T1000 (cell line): ENCODE results near the gene PPFIBP2.
"Not testable (repeated sequence)": the region's sequence is repeated elsewhere in the genome, so short reads cannot be mapped to it uniquely, and the experiment has no call there.

ENCODE experiments used
- DNase-seq: peaks from one replicate; lab custom pipeline; 2025; ENCODE audit warnings: mixed read lengths; lab: John Stamatoyannopoulos, UW

Gene PPFIBP2

DNA sequence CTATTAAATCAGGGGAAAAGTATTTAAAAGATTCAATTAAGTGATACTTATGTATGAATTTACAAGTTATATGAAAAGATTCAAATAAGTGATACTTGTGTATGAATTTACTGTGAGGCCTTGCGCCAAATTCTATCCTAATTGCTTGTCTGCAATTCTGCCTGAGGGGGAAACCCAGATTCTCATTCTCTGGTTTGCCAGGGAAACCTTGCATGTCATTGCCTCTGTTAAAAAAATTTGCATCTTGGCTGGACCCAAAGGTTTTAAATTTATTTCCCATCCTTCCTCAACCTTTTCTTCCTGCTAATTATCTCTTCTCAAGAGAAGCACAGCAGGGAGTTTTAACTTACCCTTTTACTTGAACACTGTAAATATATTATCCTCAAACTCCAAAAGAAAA is 14.7 kb upstream of the PPFIBP2 start:
- no peak for DNase-seq

DNA sequence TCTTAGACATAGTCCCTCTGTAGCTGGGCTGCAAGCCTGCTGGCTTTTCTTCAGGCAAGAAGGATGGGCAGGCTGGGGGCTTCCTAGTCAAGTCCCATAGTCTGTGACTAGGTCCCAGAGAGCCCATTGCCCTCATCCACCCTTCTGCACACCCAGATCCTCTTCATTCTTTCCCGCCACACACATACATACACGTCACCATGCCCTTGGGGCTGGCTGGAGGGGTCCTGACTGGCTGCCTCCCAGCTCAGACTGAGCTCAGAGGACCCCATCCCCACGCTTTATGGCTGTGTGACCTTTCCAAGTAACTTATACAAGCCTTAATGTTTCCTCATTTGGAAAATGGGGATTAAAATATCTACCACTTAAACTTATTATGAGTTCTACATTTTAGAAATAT is 13.5 kb upstream of the PPFIBP2 start:
- DNase-seq = no peak

DNA sequence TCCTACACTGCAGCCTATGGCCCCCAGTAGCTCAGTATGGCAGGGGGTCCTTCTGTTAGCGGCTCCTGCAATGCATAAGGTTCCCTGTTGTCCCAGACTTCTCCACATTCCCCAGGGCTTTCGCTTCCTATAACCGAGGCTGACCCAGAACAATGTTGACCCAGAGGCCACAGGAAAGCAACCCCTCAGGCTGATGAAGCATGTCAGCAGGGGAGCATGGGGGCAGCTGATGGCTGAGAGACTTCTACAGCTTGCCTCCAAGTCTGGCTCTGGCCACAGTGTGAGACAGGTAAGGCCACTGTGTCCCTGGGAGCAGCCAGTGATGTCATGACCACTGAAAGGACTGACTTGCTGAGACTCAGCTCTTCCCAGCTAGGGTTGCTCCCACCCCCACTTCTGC is 12.5 kb upstream of the PPFIBP2 start:
- DNase-seq = no peak

DNA sequence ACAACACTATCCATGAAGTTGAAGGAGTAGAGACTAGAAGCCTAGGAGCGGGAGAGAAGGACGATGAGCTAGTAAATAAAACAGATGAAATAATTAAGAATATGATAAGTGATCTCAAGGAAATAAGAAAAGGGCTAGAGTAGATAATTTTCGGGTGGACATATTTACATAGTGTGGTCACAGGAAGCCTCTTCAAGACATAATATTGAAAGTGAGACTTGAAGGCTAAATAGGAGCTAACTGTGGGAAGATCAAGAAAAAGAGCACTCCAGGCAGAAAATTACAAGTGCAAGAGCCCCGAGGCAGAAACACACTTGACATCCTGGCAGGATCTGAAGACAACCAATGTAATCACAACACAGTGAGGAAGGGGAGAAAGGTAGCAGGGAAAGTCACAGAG is 11.9 kb upstream of the PPFIBP2 start:
- DNase-seq = no peak

DNA sequence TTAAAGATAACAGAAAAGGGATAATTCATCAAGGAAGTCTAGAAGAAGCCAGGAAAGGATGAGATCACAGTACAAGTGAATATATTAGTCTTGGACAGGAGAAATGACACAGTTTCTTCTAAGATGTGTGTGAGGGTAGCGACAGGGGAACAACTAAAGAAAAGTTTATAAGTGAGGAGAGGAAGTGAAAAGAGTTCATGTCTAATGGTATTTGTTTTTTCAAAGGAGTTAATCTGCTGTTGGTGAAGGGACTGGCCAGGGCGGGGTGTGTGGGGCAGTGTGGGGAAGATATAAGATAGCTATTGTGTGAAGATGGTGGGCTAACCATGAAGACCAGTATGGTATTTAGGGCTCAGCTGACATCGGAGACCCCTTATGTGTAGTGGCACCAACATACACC is 7.6 kb upstream of the PPFIBP2 start:
- no peak for DNase-seq

DNA sequence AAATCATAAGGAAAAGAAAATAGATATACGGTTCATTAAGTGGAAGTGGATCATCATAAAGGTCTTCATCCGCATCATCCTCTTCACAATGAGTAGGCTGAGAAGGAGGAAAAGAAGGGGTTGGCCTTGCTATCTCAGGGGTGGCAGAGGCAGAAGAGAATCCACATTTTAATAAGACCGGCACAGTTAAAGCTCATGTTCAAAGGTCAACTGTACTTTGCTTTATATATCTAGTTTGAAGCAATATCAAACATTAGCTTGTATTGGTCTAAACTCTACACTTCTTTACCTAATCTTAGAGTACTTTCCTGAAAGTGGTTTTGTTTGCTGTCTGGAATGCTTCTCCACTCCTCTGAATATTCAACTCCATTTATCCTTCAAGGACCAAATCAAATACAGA is 5.7 kb upstream of the PPFIBP2 start:
- DNase-seq = no peak

DNA sequence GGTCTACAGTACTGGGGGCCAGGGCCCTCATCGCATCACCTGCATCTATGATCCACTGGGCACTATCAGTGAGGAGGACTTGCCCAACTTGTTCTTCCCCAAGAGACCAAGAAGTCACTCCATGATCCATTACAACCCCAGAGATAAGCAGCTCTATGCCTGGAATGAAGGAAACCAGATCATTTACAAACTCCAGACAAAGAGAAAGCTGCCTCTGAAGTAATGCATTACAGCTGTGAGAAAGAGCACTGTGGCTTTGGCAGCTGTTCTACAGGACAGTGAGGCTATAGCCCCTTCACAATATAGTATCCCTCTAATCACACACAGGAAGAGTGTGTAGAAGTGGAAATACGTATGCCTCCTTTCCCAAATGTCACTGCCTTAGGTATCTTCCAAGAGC is 3.8 kb upstream of the PPFIBP2 start:
- no peak for DNase-seq

DNA sequence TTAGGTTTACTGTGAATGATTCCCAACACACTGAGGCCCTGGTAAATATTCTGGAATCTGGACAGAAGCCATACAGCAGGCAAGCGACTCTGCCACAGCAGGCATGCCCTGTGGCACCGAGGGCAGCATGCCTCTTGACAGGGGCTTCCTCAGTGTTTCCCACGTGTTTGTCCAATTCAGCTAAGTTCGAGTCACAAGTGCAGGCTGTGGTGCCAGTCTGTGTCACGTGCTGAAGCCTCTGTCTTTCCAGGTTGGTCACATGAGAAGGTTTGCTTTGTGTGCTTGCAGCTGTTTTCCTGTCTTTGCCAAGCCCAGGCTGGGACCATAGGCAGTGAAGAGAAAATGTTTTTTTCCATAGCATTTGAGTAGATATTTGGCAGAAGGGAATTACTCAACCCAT is 2.4 kb upstream of the PPFIBP2 start:
- no peak for DNase-seq

DNA sequence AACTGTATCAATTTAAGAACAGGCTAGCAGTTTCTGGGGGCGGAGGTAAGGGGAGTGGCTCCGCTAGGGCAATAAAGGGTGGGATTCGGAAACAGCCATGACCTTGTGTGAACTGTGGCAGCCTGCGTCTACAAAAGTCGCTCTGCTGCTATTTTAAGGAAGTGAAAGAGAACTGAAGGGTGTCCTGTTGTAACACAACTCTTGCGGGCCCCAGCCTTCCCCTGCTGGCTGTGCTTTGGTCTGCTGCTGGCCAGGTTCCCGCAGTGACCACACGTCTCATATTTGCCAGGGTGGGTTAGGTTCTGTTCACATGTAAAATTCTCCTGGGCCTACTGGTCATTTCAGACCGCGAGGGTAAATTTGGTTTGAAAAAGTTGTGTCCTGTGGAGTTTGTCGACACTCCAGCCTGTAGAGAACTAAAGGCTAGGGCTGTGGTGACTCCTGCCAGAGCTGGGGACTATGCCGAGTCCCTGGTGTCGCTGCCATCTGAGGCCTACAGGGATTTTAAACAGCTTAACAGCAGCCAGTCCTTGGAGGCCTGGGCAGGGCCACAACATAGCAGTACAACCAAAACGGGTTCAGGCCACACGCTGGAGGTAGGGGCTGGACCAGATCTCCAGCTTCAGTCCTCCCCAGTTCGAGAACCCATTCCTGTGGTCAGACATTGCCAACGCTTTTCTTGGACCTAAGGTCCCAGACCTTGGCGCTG is 1.1 kb upstream of the PPFIBP2 start:
- DNase-seq = no peak

DNA sequence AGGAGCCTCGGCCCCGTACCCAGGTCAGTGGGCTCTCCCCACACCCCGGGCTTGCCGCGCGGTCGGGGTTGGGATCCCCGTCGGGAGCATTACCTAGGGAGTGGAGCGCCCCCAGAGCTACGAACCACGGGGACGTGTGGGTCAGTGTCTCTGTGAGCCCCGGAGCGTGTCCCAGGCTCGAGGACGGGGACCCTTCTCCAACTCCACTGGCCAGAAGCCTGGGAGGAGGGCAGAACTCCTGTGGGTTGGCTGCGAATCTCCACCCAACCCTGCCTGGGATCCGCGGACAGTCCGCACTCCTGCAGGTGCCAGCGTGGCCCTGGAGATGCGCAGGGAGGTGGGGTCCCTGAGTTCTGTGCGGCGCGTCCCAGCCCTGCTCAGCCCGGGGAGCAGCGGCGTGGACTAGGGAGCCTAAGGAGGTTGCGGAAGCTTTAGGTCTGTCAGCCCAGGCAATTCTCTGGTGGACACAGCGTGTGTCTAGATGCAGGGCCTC is 346 bp downstream of the PPFIBP2 start:
- no peak for DNase-seq

DNA sequence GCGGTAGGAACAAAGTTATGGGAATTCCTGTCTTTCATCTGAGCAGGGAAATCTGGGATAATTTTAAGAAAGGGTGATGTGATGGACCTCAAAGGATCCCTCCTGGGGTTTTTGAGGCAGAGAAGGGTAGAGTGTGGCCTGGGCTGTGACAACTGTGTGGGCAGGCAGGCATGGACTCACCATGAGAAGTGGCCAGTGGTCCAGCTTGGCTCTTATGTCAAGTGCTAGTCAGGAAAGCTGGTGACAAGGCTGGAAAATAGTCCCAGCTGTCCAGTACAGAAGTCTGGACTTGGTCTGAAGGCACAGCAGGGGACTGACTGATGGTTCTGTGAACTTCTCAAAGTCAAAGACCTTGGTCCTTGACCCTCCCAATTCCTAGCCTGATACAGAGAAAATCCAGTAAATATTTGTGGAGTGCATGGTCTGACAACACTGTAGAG is 1.7 kb downstream of the PPFIBP2 start:
- no peak for DNase-seq

DNA sequence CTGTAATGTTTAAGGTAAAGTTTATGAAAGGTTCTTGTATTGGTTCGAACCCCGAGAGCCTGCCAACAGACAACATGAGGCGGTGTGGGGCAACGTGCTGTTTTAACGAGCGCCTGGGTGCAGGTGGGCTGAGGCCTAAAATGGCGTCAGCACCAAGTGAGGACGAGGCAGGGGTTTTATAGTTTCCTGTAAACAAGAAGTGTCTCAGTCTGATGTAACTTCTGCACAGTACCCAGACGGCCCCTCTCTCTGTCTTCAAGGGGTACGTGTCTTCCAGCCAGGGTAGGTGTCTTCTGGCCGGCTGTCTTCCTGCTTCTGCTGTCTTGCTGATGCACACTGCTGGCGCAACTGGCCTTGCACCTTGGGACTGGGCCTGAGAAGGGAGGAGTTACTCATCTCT is 2.7 kb downstream of the PPFIBP2 start:
- no peak for DNase-seq

DNA sequence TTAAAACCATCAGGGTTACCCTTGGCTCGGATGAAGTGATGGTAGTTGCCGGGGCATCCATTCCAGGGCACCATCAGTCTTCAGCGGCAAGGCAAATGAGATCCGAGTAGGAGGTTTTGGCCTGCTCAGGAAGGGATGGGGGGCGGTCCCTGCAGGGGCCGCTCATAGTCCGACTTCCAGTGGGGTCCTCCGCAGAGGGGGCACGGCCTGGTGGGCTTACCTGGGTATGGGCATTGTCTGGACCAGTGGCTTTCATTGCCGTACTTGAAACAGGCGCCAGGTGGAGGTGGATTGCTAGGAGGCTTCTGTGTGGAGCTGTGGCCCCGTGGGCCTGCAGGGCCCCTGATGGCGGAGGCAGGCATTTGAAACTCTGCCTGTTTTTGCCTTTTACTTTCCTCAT is 3.9 kb downstream of the PPFIBP2 start:
- not testable (repeated sequence) for DNase-seq

DNA sequence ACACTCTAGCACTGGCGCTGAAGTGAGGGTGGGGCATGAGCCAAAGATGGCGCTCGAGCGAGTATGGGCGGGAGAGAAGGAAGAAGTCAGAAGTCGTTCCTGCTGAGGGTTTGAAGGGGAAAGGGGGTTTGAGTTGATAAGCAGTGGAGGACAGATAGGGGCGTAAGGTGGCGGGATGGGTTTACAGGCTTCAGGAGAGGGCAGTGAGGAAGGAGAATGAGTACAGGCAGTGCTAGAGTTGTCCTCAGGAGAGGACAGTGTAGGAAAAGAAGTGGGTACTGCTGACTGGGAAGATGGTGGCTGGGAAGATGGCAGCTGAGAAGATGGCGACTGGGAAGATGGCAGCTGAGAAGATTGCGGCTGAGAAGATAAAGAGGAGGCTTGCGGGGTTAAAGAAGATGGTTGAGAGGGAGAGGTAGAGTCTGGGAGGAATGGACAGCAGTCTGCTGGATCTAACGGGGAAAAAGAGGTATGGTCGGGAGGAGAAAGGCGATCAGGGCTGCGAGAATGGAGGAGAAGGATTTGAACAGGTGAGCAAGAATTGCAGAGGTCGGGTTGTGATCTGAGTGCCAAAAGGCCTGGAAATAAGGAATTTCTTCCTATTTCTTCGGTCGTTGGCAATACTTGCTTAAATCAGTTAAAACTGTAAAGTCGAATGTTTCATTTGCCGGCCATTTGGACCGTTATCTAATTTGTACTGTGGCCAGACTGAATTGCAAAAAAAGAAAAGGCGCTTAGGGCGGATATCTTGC is 5.2 kb downstream of the PPFIBP2 start:
- no peak for DNase-seq

DNA sequence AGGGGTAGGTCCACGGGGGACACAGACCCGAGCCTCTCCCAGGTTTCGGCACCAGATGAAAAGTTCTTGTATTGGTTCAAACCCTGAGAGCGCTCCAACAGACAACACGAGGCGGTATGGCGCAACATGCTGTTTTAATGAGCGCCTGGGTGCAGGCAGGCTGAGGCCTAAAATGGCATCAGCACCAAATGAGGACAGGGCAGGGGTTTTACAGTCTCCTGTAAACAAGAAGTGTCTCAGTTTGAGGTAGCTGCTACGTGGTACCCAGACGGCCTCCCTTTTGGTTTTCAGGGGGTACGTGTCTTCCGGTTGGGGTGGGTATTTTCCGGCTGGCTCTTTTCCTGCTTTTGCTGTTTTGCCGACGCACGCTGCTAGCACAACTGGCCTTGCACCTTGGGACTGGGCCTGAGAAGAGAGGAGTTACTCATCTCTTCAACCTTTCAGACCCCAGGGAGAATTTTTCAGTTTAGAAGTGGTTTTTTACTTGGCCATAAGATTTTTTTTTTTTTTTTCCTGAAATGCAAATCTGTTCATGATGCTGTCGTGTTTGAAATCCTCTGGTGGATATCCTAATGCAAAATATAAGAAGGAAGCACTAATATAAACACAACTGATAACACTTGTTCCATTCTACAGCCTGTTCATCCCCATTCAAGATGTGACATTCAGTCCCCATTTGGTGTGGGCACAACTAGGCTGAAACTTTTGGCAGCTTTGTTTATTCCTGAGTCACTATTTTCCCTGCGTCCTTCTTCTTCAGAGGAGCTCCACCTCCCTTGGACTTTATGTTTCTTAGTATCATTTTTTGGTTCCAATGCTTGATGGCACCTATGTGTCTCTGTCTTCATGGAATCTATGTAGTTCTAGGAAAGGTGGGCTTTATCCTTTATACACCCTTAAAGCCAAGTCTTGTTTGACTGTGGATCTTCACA is 6.5 kb downstream of the PPFIBP2 start:
- DNase-seq = no peak

DNA sequence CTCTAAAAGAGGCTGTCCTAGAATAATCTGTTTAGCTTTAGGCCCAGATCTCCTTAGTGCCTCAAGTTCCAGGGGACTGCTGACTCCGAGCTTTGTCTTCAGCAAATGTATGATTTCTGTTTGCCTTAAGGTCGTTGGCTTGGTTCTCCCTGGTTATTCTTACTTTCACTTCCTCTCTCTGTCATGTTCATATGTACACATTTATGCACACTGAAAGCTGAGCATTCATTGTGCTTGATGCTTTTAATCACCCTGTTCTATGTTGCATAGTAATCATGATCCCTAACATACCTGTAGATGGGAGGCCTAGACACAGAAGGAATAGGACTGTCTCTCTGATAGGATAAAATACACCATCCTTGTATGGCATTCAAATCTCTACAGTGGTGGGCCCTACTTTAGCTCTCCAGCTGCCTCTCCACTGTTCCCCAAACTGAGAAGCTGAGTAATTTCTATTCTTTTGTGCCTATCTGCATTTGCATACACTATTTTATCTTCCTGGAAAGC is 7.2 kb downstream of the PPFIBP2 start:
- no peak for DNase-seq

DNA sequence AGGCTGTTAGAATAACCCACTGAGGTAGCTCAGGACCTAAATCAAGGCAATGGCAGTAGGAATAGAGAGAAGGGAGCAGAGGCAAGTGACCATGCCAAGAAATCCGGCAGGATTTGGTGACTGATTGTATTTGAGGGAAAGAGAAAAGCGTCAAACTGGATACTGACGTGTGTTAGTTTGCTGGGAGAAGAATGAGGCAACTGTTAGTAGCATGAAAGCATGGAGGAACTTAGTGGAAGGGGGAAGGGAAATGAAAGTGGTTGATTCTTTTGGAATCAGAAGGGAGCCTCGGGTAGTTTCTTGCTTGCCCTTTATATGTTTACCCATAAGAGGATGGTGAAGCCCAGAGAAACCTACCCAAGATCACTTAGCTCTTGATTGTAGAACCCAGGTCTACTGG is 8.3 kb downstream of the PPFIBP2 start:
- no peak for DNase-seq

DNA sequence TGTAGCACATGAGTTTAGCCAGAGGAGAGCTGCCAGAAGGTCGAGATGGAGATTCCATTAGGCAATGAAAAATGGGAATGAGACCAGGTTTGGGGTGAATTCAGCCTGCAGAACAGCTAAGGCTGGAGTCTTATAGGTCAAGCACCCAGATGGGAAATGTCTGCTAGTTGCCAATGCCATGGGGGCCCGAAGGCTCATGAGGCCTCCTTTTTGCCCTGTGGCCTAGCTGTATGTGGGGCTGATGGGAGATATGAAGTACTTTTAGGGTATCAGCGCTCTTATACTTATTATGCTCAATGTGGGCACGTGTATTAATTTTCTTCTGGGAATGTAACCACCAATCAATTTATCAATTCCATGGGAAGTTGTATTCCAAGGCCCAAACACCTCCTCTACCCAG is 8.7 kb downstream of the PPFIBP2 start:
- no peak for DNase-seq

DNA sequence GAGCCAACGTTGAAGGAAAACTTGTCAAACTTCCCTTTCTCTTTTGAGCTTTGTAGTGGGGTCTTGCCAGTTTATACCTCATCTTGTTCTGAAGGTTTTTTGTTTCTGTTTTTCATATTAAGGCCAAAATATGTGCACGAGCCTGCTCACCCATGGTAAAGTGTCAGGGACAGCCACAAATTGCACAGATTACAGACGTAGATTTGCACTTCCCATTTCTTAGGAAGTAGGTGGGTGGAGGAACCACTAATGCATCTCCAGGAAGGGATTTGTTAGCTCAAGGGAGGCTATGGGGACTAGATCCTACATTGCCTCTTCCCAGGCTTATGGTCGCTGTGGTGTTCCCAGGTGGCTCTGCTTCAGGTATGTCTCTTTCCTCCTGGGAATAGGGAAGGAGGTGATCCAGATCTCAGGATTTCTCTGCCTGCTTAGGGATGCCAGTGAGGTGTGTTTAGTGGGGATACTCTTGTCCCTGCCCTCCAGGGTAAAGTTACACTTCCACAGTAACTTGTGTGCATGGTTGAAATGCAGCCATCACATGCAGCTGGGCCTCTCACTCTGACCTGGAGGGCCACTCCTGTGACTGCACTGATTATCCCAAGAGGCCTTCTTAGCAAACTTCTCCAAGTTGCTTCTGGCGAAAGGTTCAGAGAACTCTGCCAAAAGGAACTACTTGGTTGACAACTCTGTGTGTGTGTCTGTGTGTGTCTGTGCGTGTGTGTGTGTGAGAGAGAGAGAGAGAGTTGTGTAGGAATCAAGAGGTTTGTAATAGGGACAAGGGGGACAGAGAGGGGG is 9.8 kb downstream of the PPFIBP2 start:
- no peak for DNase-seq

DNA sequence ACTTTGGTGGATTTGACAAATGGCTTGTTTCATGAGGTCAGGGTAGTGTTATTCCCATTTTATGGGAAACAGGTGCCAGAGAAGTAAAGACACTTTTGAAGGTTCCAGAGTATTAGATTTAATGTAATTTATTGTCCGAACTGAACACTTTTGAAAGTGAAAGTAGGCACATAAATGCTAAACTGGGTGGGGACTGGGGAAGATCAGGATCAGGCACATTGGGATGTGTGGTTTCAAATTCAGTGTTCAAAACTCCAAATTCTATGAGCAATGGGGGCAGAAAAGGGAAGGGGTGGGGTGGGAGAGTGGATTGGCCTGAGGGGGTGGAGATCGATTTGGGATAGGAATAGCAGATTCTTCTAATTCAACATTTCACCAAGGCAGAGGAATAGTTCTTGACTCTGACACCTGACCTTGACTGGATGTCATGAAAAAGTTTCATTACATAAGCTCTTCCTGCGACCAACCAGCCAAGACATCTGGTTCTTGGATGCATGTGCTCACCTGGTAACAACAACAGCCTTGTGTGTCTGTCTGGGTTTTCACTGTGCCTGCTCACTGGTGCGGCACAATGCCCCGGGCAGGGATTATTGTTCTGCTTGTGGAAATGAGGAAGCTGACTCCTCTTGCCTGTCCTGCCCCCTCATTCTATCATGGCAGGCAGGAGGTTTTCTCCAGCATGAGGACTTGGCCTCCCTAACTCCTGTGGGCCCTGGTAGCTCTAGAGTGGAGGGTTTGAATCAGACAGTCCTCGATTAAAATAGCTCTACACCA is 10.8 kb downstream of the PPFIBP2 start:
- no peak for DNase-seq

DNA sequence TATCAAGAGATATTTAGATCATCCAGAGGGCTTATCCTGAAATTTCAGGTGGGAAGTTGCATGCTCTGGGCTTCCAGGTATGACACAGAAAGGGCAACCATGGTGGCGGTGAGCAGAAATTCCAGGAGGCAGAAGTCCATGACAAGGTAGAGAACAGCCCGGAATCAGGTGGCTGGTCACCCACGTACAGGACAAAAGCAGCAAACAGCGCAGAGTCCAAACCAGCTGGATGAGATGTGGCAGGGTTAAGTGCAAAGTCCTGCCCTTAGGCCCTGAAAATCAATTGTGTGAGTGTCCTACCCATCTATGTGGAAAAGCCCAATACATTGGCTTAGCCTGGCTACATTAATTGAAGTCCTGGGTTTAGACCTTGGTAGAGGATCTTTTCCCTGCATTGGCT is 11.6 kb downstream of the PPFIBP2 start:
- no peak for DNase-seq
